WTC11 (cell line): ENCODE results near the gene FAM181A. TPM values are rescaled to one million over a fixed set of nuclear protein-coding genes. Genes with fewer than 3 reads are reported as not detected.

Source experiments
- ATAC-seq: fragments of 200-7000 bp; cut with Tn5 transposase; 2 replicates; pipeline ENCODE4 v1.10.0; 2021; ENCODE audit warnings: mild to moderate bottlenecking, moderate library complexity
- CTCF ChIA-PET: fragments of 300-600 bp; sonication (Branson Sonifier 250); formaldehyde crosslinking; loops from one replicate; lab custom pipeline; 2021; ENCODE audit warnings: antibody characterized with exemption; lab: Charles Lee
- POLR2A ChIA-PET: fragments of 350-600 bp; sonication (Branson Sonifier 250); formaldehyde crosslinking; loops from one replicate; lab custom pipeline; 2021; ENCODE audit warnings: antibody characterized with exemption; lab: Charles Lee
- DNase-seq: peaks from one replicate; pipeline ENCODE4 v3.0.0; 2021; ENCODE audit warnings: low spot score
- H3K27ac Mint-ChIP-seq: 2 replicates; pipeline ENCODE4 v1.8.0; 2021; ENCODE audit warnings: mixed read lengths
- H3K27me3 Mint-ChIP-seq: 2 replicates; pipeline ENCODE4 v1.8.0; 2021; ENCODE audit warnings: low read depth, mild to moderate bottlenecking, moderate library complexity, mixed read lengths
- H3K36me3 Mint-ChIP-seq: 2 replicates; pipeline ENCODE4 v1.8.0; 2021; ENCODE audit warnings: mixed read lengths
- H3K4me1 Mint-ChIP-seq: 2 replicates; pipeline ENCODE4 v1.8.0; 2022; ENCODE audit warnings: mixed read lengths
- H3K4me3 Mint-ChIP-seq: 2 replicates; pipeline ENCODE4 v1.8.0; 2021; ENCODE audit warnings: mild to moderate bottlenecking, moderate library complexity, mixed read lengths
- H3K9me3 Mint-ChIP-seq: 2 replicates; pipeline ENCODE4 v1.8.0; 2021; ENCODE audit warnings: mixed read lengths
- ELF4 ChIP-seq: sonication (generic); formaldehyde crosslinking; IDR thresholded peaks from 2 replicates; pipeline ENCODE4 v1.8.1; 2022; ENCODE audit warnings: low read depth, mild to moderate bottlenecking, moderate library complexity, missing genetic modification reagents
- FOXJ3 ChIP-seq: sonication (generic); formaldehyde crosslinking; IDR thresholded peaks from 2 replicates; pipeline ENCODE4 v1.9.0; 2021; ENCODE audit warnings: missing genetic modification reagents, mild to moderate bottlenecking, borderline replicate concordance
- GTF2I ChIP-seq: fragments of 250-450 bp; sonication (Bioruptor Pico); conservative IDR thresholded peaks from 2 replicates; pipeline ENCODE4 v1.4.0; 2021; ENCODE audit warnings: mild to moderate bottlenecking
- IRF2 ChIP-seq: sonication (generic); formaldehyde crosslinking; IDR thresholded peaks from 2 replicates; pipeline ENCODE4 v1.8.0; 2022; ENCODE audit warnings: low read depth, missing genetic modification reagents, borderline replicate concordance
- KAT7 ChIP-seq: sonication (generic); formaldehyde crosslinking; IDR thresholded peaks from 2 replicates; pipeline ENCODE4 v1.8.1; 2023; ENCODE audit warnings: missing genetic modification reagents, mild to moderate bottlenecking, borderline replicate concordance
- SMAD3 ChIP-seq: sonication (generic); formaldehyde crosslinking; IDR thresholded peaks from 2 replicates; pipeline ENCODE4 v1.8.0; 2022; ENCODE audit warnings: missing genetic modification reagents, mild to moderate bottlenecking, borderline replicate concordance
- SMAD4 ChIP-seq: sonication (generic); formaldehyde crosslinking; IDR thresholded peaks from 2 replicates; pipeline ENCODE4 v1.8.0; 2022; ENCODE audit warnings: mild to moderate bottlenecking, missing genetic modification reagents
- TCF7 ChIP-seq: sonication (generic); formaldehyde crosslinking; IDR thresholded peaks from 2 replicates; pipeline ENCODE4 v1.8.0; 2022; ENCODE audit warnings: mild to moderate bottlenecking, low read depth, missing genetic modification reagents, moderate library complexity
- TEAD1 ChIP-seq: sonication (generic); formaldehyde crosslinking; IDR thresholded peaks from 2 replicates; pipeline ENCODE4 v1.8.0; 2022; ENCODE audit warnings: mild to moderate bottlenecking, missing genetic modification reagents
- ZBTB21 ChIP-seq: sonication (generic); formaldehyde crosslinking; IDR thresholded peaks from 2 replicates; pipeline ENCODE4 v1.8.1; 2023; ENCODE audit warnings: mild to moderate bottlenecking, missing genetic modification reagents, borderline replicate concordance
- ZNF317 ChIP-seq: sonication (generic); formaldehyde crosslinking; IDR thresholded peaks from 2 replicates; pipeline ENCODE4 v1.8.1; 2023; ENCODE audit warnings: low read depth, mild to moderate bottlenecking, moderate library complexity, missing genetic modification reagents, borderline replicate concordance
- ZNF396 ChIP-seq: fragments of 250-450 bp; sonication (Bioruptor Pico); IDR thresholded peaks from 2 replicates; pipeline ENCODE4 v1.8.0; 2021; ENCODE audit warnings: mild to moderate bottlenecking, moderate library complexity, borderline replicate concordance
- ZNF671 ChIP-seq: fragments of 250-450 bp; sonication (Bioruptor Pico); IDR thresholded peaks from 2 replicates; pipeline ENCODE4 v1.8.0; 2021; ENCODE audit warnings: mild to moderate bottlenecking
- total RNA-seq: library from RNA; stranded (reverse); gene quantifications from 3 replicates; pipeline ENCODE4 v1.2.3, GENCODE V29; 2021
- TF ChIP-seq, protein P1 (sequence below): sonication (generic); formaldehyde crosslinking; IDR thresholded peaks from 2 replicates; pipeline ENCODE4 v1.8.0; 2023; ENCODE audit warnings: mild to moderate bottlenecking, missing genetic modification reagents
- TF ChIP-seq, protein P2 (sequence below): sonication (generic); formaldehyde crosslinking; IDR thresholded peaks from 2 replicates; pipeline ENCODE4 v1.8.1; 2022; ENCODE audit warnings: mild to moderate bottlenecking, missing genetic modification reagents, moderate library complexity, borderline replicate concordance
- TF ChIP-seq, protein P3 (sequence below): sonication (generic); formaldehyde crosslinking; IDR thresholded peaks from 2 replicates; pipeline ENCODE4 v1.8.1; 2023; ENCODE audit warnings: mild to moderate bottlenecking, missing genetic modification reagents
- TF ChIP-seq, protein P4 (sequence below): sonication (generic); formaldehyde crosslinking; IDR thresholded peaks from 2 replicates; pipeline ENCODE4 v1.8.1; 2022; ENCODE audit warnings: low read depth, mild to moderate bottlenecking, moderate library complexity, missing genetic modification reagents, borderline replicate concordance
- TF ChIP-seq, protein P5 (sequence below): fragments of 250-450 bp; sonication (Bioruptor Pico); IDR thresholded peaks from 2 replicates; pipeline ENCODE4 v1.9.0; 2021; ENCODE audit warnings: mild to moderate bottlenecking
- TF ChIP-seq, protein P6 (sequence below): sonication (generic); formaldehyde crosslinking; IDR thresholded peaks from 2 replicates; pipeline ENCODE4 v1.8.0; 2022; ENCODE audit warnings: mild to moderate bottlenecking, missing genetic modification reagents
- TF ChIP-seq, protein P7 (sequence below): sonication (generic); formaldehyde crosslinking; IDR thresholded peaks from 2 replicates; pipeline ENCODE4 v1.8.1; 2023; ENCODE audit warnings: mild to moderate bottlenecking, missing genetic modification reagents, moderate library complexity

FAM181A gene
- total RNA-seq, 1 experiment from 2014 or later: not detected

DNA sequence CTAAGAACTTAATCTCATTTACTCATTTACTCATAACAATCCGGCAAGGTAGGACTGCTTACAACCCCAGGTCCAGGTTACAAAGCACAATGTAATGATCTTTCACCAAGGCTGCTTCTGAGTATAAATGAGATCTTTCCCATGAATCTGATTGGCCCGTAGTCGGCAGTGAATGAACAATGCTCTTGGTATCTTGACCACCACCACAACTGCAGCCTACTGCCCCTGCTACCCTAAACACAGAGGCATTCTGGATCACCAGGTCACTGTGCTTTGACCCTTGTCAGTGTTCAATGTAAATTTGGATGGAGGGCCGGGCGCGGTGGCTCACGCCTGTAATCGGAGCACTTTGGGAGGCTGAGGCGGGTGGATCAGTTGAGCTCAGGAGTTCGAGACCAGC, 15.9 kb downstream of the FAM181A start:
- Mint-ChIP-seq H3K4me3 (no peak overlapping the region), H3K9me3 (no peaks in the 10 kb centered on the region), H3K4me1 (peaks cover 8% of the 10 kb centered on the region), H3K36me3 (no peaks in the 10 kb centered on the region), H3K27me3 (peaks cover 22% of the 10 kb centered on the region), H3K27ac (no peak overlapping the region)
- DNase-seq (no peak), ATAC-seq (no peak)
- ChIA-PET CTCF (interaction anchor here (0.8 to 1.3 kb wide), 3 partner anchors 58 to 189 kb away, joined by 3 read pairs; no protein-coding TSS in a partner anchor), POLR2A (no interaction called here)
- TF ChIP-seq, protein P1, sequence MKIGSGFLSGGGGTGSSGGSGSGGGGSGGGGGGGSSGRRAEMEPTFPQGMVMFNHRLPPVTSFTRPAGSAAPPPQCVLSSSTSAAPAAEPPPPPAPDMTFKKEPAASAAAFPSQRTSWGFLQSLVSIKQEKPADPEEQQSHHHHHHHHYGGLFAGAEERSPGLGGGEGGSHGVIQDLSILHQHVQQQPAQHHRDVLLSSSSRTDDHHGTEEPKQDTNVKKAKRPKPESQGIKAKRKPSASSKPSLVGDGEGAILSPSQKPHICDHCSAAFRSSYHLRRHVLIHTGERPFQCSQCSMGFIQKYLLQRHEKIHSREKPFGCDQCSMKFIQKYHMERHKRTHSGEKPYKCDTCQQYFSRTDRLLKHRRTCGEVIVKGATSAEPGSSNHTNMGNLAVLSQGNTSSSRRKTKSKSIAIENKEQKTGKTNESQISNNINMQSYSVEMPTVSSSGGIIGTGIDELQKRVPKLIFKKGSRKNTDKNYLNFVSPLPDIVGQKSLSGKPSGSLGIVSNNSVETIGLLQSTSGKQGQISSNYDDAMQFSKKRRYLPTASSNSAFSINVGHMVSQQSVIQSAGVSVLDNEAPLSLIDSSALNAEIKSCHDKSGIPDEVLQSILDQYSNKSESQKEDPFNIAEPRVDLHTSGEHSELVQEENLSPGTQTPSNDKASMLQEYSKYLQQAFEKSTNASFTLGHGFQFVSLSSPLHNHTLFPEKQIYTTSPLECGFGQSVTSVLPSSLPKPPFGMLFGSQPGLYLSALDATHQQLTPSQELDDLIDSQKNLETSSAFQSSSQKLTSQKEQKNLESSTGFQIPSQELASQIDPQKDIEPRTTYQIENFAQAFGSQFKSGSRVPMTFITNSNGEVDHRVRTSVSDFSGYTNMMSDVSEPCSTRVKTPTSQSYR: no peak
- TF ChIP-seq TEAD1 (no peak), GTF2I (CRISPR knock-in tag) (no peak), KAT7 (CRISPR knock-in tag) (no peak), ZNF317 (no peak), ZNF396 (no peak), FOXJ3 (no peak), TCF7 (no peak), ELF4 (no peak)
- TF ChIP-seq, protein P2, sequence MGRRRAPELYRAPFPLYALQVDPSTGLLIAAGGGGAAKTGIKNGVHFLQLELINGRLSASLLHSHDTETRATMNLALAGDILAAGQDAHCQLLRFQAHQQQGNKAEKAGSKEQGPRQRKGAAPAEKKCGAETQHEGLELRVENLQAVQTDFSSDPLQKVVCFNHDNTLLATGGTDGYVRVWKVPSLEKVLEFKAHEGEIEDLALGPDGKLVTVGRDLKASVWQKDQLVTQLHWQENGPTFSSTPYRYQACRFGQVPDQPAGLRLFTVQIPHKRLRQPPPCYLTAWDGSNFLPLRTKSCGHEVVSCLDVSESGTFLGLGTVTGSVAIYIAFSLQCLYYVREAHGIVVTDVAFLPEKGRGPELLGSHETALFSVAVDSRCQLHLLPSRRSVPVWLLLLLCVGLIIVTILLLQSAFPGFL: no peak
- TF ChIP-seq, protein P3, sequence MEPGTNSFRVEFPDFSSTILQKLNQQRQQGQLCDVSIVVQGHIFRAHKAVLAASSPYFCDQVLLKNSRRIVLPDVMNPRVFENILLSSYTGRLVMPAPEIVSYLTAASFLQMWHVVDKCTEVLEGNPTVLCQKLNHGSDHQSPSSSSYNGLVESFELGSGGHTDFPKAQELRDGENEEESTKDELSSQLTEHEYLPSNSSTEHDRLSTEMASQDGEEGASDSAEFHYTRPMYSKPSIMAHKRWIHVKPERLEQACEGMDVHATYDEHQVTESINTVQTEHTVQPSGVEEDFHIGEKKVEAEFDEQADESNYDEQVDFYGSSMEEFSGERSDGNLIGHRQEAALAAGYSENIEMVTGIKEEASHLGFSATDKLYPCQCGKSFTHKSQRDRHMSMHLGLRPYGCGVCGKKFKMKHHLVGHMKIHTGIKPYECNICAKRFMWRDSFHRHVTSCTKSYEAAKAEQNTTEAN (CRISPR knock-in tag): no peak
- TF ChIP-seq, protein P4, sequence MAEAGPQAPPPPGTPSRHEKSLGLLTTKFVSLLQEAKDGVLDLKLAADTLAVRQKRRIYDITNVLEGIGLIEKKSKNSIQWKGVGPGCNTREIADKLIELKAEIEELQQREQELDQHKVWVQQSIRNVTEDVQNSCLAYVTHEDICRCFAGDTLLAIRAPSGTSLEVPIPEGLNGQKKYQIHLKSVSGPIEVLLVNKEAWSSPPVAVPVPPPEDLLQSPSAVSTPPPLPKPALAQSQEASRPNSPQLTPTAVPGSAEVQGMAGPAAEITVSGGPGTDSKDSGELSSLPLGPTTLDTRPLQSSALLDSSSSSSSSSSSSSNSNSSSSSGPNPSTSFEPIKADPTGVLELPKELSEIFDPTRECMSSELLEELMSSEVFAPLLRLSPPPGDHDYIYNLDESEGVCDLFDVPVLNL: no peak
- TF ChIP-seq, protein P5, sequence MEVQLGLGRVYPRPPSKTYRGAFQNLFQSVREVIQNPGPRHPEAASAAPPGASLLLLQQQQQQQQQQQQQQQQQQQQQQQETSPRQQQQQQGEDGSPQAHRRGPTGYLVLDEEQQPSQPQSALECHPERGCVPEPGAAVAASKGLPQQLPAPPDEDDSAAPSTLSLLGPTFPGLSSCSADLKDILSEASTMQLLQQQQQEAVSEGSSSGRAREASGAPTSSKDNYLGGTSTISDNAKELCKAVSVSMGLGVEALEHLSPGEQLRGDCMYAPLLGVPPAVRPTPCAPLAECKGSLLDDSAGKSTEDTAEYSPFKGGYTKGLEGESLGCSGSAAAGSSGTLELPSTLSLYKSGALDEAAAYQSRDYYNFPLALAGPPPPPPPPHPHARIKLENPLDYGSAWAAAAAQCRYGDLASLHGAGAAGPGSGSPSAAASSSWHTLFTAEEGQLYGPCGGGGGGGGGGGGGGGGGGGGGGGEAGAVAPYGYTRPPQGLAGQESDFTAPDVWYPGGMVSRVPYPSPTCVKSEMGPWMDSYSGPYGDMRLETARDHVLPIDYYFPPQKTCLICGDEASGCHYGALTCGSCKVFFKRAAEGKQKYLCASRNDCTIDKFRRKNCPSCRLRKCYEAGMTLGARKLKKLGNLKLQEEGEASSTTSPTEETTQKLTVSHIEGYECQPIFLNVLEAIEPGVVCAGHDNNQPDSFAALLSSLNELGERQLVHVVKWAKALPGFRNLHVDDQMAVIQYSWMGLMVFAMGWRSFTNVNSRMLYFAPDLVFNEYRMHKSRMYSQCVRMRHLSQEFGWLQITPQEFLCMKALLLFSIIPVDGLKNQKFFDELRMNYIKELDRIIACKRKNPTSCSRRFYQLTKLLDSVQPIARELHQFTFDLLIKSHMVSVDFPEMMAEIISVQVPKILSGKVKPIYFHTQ (CRISPR knock-in tag): no peak

DNA sequence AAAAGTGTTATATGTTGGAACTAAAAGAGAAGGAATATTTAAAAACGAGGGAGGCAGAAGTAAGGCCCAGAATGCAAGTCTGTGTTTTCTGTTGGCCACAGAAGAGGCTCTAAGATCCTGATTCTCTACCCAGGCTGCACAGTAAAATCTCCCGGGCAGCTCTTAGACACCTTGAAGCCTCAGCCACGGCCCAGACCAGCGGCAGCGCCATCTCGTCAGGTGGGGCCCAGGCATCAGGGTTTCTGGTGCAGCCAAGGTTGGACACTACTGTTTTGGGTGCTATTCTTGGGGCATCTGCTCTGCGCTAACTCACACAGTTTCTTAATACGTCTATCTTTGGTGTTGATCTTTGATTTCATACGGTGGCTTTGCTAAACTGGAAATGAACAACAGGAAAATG, 16.8 kb downstream of the FAM181A start:
- ChIA-PET POLR2A (no interaction called here), CTCF (interaction anchor here (0.8 kb wide), 1 partner anchor 57 kb away, joined by 3 read pairs; no protein-coding TSS in a partner anchor)
- Mint-ChIP-seq H3K27me3 (peaks cover 13% of the 10 kb centered on the region), H3K4me3 (no peak overlapping the region), H3K9me3 (no peaks in the 10 kb centered on the region), H3K36me3 (no peaks in the 10 kb centered on the region), H3K4me1 (peaks cover 8% of the 10 kb centered on the region), H3K27ac (no peak overlapping the region)
- ATAC-seq: no peak
- no peak for DNase-seq
- TF ChIP-seq IRF2 (CRISPR knock-in tag): no peak
- no peak for TF ChIP-seq SMAD3 (CRISPR knock-in tag)
- TF ChIP-seq, protein P6, sequence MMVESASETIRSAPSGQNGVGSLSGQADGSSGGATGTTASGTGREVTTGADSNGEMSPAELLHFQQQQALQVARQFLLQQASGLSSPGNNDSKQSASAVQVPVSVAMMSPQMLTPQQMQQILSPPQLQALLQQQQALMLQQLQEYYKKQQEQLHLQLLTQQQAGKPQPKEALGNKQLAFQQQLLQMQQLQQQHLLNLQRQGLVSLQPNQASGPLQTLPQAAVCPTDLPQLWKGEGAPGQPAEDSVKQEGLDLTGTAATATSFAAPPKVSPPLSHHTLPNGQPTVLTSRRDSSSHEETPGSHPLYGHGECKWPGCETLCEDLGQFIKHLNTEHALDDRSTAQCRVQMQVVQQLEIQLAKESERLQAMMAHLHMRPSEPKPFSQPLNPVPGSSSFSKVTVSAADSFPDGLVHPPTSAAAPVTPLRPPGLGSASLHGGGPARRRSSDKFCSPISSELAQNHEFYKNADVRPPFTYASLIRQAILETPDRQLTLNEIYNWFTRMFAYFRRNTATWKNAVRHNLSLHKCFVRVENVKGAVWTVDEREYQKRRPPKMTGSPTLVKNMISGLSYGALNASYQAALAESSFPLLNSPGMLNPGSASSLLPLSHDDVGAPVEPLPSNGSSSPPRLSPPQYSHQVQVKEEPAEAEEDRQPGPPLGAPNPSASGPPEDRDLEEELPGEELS (CRISPR knock-in tag): no peak
- TF ChIP-seq SMAD4: no peak
- no peak for TF ChIP-seq ZNF671 (CRISPR knock-in tag)
- TF ChIP-seq ZBTB21 (CRISPR knock-in tag): no peak
- TF ChIP-seq, protein P7, sequence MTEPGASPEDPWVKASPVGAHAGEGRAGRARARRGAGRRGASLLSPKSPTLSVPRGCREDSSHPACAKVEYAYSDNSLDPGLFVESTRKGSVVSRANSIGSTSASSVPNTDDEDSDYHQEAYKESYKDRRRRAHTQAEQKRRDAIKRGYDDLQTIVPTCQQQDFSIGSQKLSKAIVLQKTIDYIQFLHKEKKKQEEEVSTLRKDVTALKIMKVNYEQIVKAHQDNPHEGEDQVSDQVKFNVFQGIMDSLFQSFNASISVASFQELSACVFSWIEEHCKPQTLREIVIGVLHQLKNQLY: no peak
